OCI-LY7 (cell line): ENCODE results near the gene CCR5.

Experiments
- EZH2phosphoT487 ChIP-seq: fragments of 200-600 bp; sonication (generic); IDR thresholded peaks from 2 replicates; pipeline ENCODE4 v1.6.1; 2018; ENCODE audit warnings: low read depth, borderline replicate concordance, mild to moderate bottlenecking, mixed run types, antibody characterized with exemption, low read length, moderate library complexity, mixed read lengths
- TF ChIP-seq, protein P1 (sequence below): fragments of 200-600 bp; sonication (generic); conservative IDR thresholded peaks from 2 replicates; pipeline ENCODE4 v1.5.1; 2014; ENCODE audit warnings: mild to moderate bottlenecking, antibody characterized with exemption, low read length, moderate library complexity, mixed read lengths

DNA sequence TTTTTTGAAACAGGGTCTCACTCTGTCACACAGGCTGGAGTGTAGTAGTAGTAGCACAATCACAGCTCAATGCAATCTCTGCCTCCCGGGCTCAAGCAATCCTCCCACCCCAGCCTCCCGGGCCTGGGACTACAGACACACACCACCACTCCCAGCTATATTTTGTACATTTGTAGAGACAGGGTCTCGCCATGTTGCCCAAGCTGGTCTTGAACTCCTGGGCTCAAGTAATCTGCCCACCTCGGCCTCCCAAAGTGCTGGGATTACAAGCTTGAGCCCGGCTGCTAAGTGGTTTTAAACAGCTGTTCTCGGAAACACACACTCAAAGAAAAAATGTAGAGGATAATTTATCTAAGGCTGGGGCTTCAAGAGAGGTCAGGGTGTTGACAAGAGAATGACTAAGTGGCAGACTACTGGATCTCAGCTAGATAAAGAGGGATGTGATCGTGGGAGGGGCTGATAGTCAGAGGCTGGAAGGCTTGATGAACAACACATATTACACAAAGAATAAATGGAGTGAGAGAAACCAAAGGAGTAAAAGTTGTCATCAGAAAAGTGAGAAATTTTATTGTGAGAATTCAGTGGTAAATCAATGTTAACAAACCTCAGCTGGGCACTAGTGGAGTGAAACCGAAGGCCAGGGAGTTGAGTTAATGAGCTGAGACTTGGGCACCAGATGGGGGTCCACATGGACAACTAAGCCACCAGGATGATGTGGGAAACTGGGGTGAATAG lies 29.4 kb downstream of the CCR5 start:
- TF ChIP-seq, protein P1, sequence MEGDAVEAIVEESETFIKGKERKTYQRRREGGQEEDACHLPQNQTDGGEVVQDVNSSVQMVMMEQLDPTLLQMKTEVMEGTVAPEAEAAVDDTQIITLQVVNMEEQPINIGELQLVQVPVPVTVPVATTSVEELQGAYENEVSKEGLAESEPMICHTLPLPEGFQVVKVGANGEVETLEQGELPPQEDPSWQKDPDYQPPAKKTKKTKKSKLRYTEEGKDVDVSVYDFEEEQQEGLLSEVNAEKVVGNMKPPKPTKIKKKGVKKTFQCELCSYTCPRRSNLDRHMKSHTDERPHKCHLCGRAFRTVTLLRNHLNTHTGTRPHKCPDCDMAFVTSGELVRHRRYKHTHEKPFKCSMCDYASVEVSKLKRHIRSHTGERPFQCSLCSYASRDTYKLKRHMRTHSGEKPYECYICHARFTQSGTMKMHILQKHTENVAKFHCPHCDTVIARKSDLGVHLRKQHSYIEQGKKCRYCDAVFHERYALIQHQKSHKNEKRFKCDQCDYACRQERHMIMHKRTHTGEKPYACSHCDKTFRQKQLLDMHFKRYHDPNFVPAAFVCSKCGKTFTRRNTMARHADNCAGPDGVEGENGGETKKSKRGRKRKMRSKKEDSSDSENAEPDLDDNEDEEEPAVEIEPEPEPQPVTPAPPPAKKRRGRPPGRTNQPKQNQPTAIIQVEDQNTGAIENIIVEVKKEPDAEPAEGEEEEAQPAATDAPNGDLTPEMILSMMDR: no peak
- no peak for TF ChIP-seq EZH2phosphoT487
